Lung (tissue), 12 donors: Measurements from ENCODE around the gene ANKS1B. TPM values are rescaled to one million over a fixed set of nuclear protein-coding genes. Genes with fewer than 3 reads are reported as not detected.

Experiments used
- ATAC-seq: fragments of 200-7000 bp; cut with Tn5 transposase; one replicate; pipeline ENCODE4 v1.9.1; 2020; ENCODE audit warnings: moderate number of reproducible peaks; ENCODE audit not compliant: insufficient read depth, low FRiP score
- DNase-seq, 3 donors: peaks; one replicate each; pipeline ENCODE4 v3.0.0-alpha.2; 2013 to 2017
- H3K27ac ChIP-seq, 2 donors: one replicate each; pipeline ENCODE4 v1.5.1; 2013; ENCODE audit warnings: mild to moderate bottlenecking in 2 of 2, moderate library complexity in 2 of 2, control low read depth in 1 of 2, inconsistent platforms in 1 of 2, low read depth in 1 of 2, low read length in 1 of 2
- H3K27me3 ChIP-seq, 3 donors: one replicate each; pipeline ENCODE4 v1.5.1; 2013; ENCODE audit warnings: low read length in 2 of 3; ENCODE audit not compliant: control insufficient read depth in 3 of 3, insufficient read depth in 3 of 3
- H3K36me3 ChIP-seq, 4 donors: one replicate each; pipeline ENCODE4 v1.5.1; 2013; ENCODE audit warnings: low read length in 4 of 4, mild to moderate bottlenecking in 1 of 4, moderate library complexity in 1 of 4; ENCODE audit not compliant: control insufficient read depth in 4 of 4, insufficient read depth in 4 of 4
- H3K4me1 ChIP-seq, 5 donors: one replicate each; pipeline ENCODE4 v1.5.1; 2013; ENCODE audit warnings: low read length in 5 of 5, mild to moderate bottlenecking in 2 of 5, moderate library complexity in 1 of 5; ENCODE audit not compliant: control insufficient read depth in 5 of 5, insufficient read depth in 5 of 5
- H3K4me3 ChIP-seq: one replicate; pipeline ENCODE4 v1.5.1; 2013; ENCODE audit warnings: mild to moderate bottlenecking, control low read depth, moderate library complexity
- H3K9ac ChIP-seq, 2 donors: one replicate each; pipeline ENCODE4 v1.5.1; 2013; ENCODE audit warnings: low read length in 2 of 2, control low read depth in 1 of 2; ENCODE audit not compliant: insufficient read depth in 1 of 2
- H3K9me3 ChIP-seq, 4 donors: one replicate each; pipeline ENCODE4 v1.5.1; 2013; ENCODE audit warnings: low read length in 3 of 4, mild to moderate bottlenecking in 1 of 4, moderate library complexity in 1 of 4; ENCODE audit not compliant: control insufficient read depth in 4 of 4, insufficient read depth in 3 of 4
- CTCF ChIP-seq: IDR thresholded peaks from 2 replicates; pipeline ENCODE4 v1.5.1; 2012; ENCODE audit warnings: mild to moderate bottlenecking; ENCODE audit errors: control extremely low read depth, extremely low read depth
- WGBS, 2 donors: extraction: QIAGEN DNeasy Blood & Tissue Kit; methylation state at CpG; one replicate each; pipeline ENCODE4 v1.1.7; 2013; 5-methylcytosine and 5-hydroxymethylcytosine counted together
- polyA plus RNA-seq, 2 donors: library from polyadenylated mRNA; stranded (reverse); fragments of 200-250 nt; gene quantifications; one replicate each; pipeline ENCODE4 v1.2.1, GENCODE V29; 2013
- total RNA-seq, 2 donors: library from RNA; depleted of rRNA in 1 of 2; stranded (reverse); fragments of >200 nt in 1 of 2; gene quantifications; one replicate each; pipeline ENCODE4 v1.2.1, GENCODE V29; 2014 to 2021
- donor health status: control.
- donor health status: control.
- donor health status: Bipolar disorder and iron deficiency.
- donor health status: healthy.
- donor health status: DM: yes; HTN: yes; CAD: no.

ANKS1B gene
- total and polyA plus RNA-seq, 4 donors, result 0.32 to 10.3 (median 3.7) TPM

DNA sequence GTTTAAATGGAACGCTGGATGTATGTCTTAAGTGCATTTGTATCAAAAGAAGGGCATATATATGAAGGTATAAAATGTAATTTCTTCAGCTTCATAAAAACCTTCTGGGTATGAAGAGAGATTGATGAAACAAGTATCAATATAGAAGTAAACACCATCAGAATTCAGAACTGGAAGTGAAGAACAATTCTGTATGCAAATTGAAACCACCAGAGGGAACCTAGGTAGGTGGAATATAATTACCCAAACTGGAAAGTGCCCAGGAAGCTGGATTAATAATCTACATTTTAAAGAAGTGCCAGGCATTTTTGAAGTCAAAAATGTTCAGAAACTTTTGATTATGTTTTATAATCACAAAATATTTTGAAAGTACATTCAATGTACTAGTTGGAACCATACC is 673.4 kb downstream of the ANKS1B start:
- no peak for TF ChIP-seq CTCF
- Histone ChIP-seq H3K36me3 (no peaks in the 10 kb centered on the region), H3K9me3 (no peaks in the 10 kb centered on the region), H3K27ac (no peak overlapping the region), H3K4me1 (no peaks in the 10 kb centered on the region), H3K4me3 (no peak overlapping the region), H3K27me3 (no peaks in the 10 kb centered on the region), H3K9ac (no peak overlapping the region)
- DNase-seq, result no peak
- no peak for ATAC-seq
- WGBS, 2 donors, result 90 to 92% methylated on average over 1 of the region's 1 CpG

GRCh38 chr12:99309812-99310211 is 674.9 kb downstream of the ANKS1B start:
- no peak for TF ChIP-seq CTCF
- no peak overlapping the region for H3K27ac ChIP-seq
- WGBS, 2 donors, result 61 to 74% methylated on average over 2 of the region's 2 CpGs

DNA sequence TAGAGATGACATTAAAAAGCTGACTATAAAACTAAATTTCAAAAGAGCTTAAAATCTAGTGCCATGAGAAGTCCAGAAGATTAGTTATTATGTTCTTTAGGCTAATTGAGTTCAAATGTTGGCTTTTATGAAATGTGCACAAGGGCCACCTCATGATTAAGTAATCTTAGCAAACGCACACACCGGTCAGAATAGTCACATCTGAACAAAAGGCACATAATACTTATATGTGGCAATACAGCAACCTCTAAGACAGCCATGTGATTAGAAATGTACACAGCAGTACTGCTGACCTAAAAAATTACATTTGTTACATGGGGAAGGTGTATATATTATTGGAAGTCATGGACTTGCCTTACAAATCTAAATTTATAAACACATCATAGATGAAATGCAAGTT is 681.9 kb downstream of the ANKS1B start:
- H3K9me3 ChIP-seq, result no peaks in the 10 kb centered on the region
- no peak for TF ChIP-seq CTCF
- 70 to 86% methylated on average over 2 of the region's 2 CpGs for WGBS, 2 donors
- no peak for DNase-seq
- H3K36me3 ChIP-seq, result no peaks in the 10 kb centered on the region
- H3K27ac ChIP-seq, result no peak overlapping the region
- no peaks in the 10 kb centered on the region for H3K27me3 ChIP-seq
- ATAC-seq, result no peak
- H3K9ac ChIP-seq, result no peak overlapping the region
- no peak overlapping the region for H3K4me3 ChIP-seq
- no peaks in the 10 kb centered on the region for H3K4me1 ChIP-seq

More at GRCh38 chr12:99309812-99310211, 674.9 kb downstream of the ANKS1B start:
- H3K9me3 ChIP-seq, result no peaks in the 10 kb centered on the region
- ATAC-seq (no peak), DNase-seq (no peak)
- no peaks in the 10 kb centered on the region for H3K4me1 ChIP-seq
- H3K27me3 ChIP-seq, result no peaks in the 10 kb centered on the region
- no peaks in the 10 kb centered on the region for H3K36me3 ChIP-seq
- H3K9ac ChIP-seq, result no peak overlapping the region
- no peak overlapping the region for H3K4me3 ChIP-seq

- DNase-seq, result no peak
- 83 to 91% methylated on average over 1 of the region's 1 CpG for WGBS, 2 donors
- no peak overlapping the region for H3K9ac ChIP-seq
Observed at GRCh38 chr12:99287136-99287535, 697.6 kb downstream of the ANKS1B start.

More at GRCh38 chr12:99287136-99287535, 697.6 kb downstream of the ANKS1B start:
- Histone ChIP-seq H3K4me1 (no peaks in the 10 kb centered on the region), H3K36me3 (no peaks in the 10 kb centered on the region), H3K27ac (no peak overlapping the region), H3K27me3 (no peaks in the 10 kb centered on the region), H3K4me3 (no peak overlapping the region), H3K9me3 (peaks cover 0 to 9% (median 4%) of the 10 kb centered on the region in 4 donors)
- no peak for TF ChIP-seq CTCF
- ATAC-seq, result no peak
